Endothelial cell of umbilical vein (primary cell): Measurements from ENCODE around the gene IL31RA. TPM values are rescaled to one million over a fixed set of nuclear protein-coding genes. Genes with fewer than 3 reads are reported as not detected.

ENCODE experiments used
- BruUV-seq: library from RNA; stranded (reverse); fragments of 400-500 nt; replicated peaks from 2 replicates; lab custom pipeline; 2021; lab: Mats Ljungman, UMichigan
- CTCF ChIA-PET: fragments of 300-600, 350-600 bp; sonication (Branson Sonifier 250); formaldehyde crosslinking; loops from one replicate; lab custom pipeline; 2021; ENCODE audit warnings: antibody characterized with exemption, inconsistent platforms; lab: Charles Lee
- POLR2A ChIA-PET: fragments of 300-600, 350-600 bp; sonication (Branson Sonifier 250); formaldehyde crosslinking; loops from one replicate; lab custom pipeline; 2021; ENCODE audit warnings: antibody characterized with exemption, inconsistent platforms; lab: Charles Lee
- DNase-seq: peaks from one replicate; pipeline ENCODE4 v3.0.0-alpha.2; 2011; ENCODE audit warnings: low read depth, low spot score
- FAIRE-seq: peaks from 2 replicates; lab custom pipeline; 2011; peaks lifted over from hg19 to GRCh38; lab: Jason Lieb, UNC
- H2AFZ ChIP-seq: 2 replicates; pipeline ENCODE4 v1.6.0; 2012; ENCODE audit warnings: low read depth, low read length, control low read depth, inconsistent platforms
- H3K27ac ChIP-seq: 2 replicates; pipeline ENCODE4 v1.5.1; 2011; ENCODE audit warnings: low read depth, mild to moderate bottlenecking, control low read depth, low read length, moderate library complexity; ENCODE audit not compliant: insufficient read depth
- H3K27me3 ChIP-seq, 2 experiments: 2 replicates each; pipeline versions ENCODE4 v1.6.0 to v1.6.1; 2011; ENCODE audit warnings: low read length in 2 of 2, mixed read lengths in 1 of 2; ENCODE audit not compliant: control insufficient read depth in 2 of 2, insufficient read depth in 2 of 2
- H3K36me3 ChIP-seq, 2 experiments: 2 replicates in 1 of 2; 3 replicates in 1 of 2; pipeline ENCODE4 v1.5.1; 2011; ENCODE audit warnings: low read length in 2 of 2, mild to moderate bottlenecking in 1 of 2, moderate library complexity in 1 of 2; ENCODE audit not compliant: control insufficient read depth in 2 of 2, insufficient read depth in 2 of 2; ENCODE audit errors: extremely low read depth in 1 of 2
- H3K4me1 ChIP-seq: 3 replicates; pipeline ENCODE4 v1.5.1; 2011; ENCODE audit warnings: mild to moderate bottlenecking, low read length; ENCODE audit not compliant: control insufficient read depth, insufficient read depth; ENCODE audit errors: extremely low read depth
- H3K4me2 ChIP-seq: 2 replicates; pipeline ENCODE4 v1.6.1; 2011; ENCODE audit warnings: low read length, control low read depth, mixed read lengths; ENCODE audit not compliant: insufficient read depth
- H3K4me3 ChIP-seq, 3 experiments: fragments of 200-600 bp in 1 of 3; sonication (generic), shearing (Covaris generic) in 1 of 3; replicated peaks in 1 of 3; 2 replicates each; pipeline ENCODE4 v1.5.1; 2011 to 2016; ENCODE audit warnings: control low read depth in 3 of 3, low read length in 3 of 3, mild to moderate bottlenecking in 2 of 3, inconsistent platforms in 1 of 3, low read depth in 1 of 3, moderate library complexity in 1 of 3; ENCODE audit not compliant: insufficient read depth in 1 of 3
- H3K79me2 ChIP-seq: 2 replicates; pipeline ENCODE4 v1.6.0; 2012; ENCODE audit warnings: low read length, inconsistent platforms; ENCODE audit not compliant: control insufficient read depth, insufficient read depth
- H3K9ac ChIP-seq: replicated peaks from 2 replicates; pipeline ENCODE3; 2011; ENCODE audit warnings: low read length, control low read depth; ENCODE audit not compliant: insufficient read depth; ENCODE audit errors: extremely low read depth
- H3K9me1 ChIP-seq: replicated peaks from 3 replicates; pipeline ENCODE4 v1.6.0; 2011; ENCODE audit warnings: mild to moderate bottlenecking, low read length; ENCODE audit not compliant: control insufficient read depth, insufficient read depth; ENCODE audit errors: extremely low read depth
- H3K9me3 ChIP-seq: replicated peaks from 2 replicates; pipeline ENCODE4 v1.5.1; 2012; ENCODE audit warnings: low read length, inconsistent platforms; ENCODE audit not compliant: control insufficient read depth, insufficient read depth
- H4K20me1 ChIP-seq: replicated peaks from 2 replicates; pipeline ENCODE3; 2011; ENCODE audit warnings: mild to moderate bottlenecking, low read length; ENCODE audit not compliant: control insufficient read depth, insufficient read depth; ENCODE audit errors: extremely low read depth
- CTCF ChIP-seq, 2 donors: IDR thresholded peaks; 1 replicate in 1 of 2; 2 replicates in 1 of 2; pipeline ENCODE4 v1.5.1; 2011; ENCODE audit warnings: low read length in 2 of 2, mild to moderate bottlenecking in 2 of 2, moderate library complexity in 2 of 2, control low read depth in 1 of 2, inconsistent platforms in 1 of 2, low read depth in 1 of 2; ENCODE audit not compliant: insufficient read depth in 1 of 2; ENCODE audit errors: extremely low read depth in 1 of 2
- EZH2 ChIP-seq: IDR thresholded peaks from 2 replicates; pipeline ENCODE4 v1.6.1; 2012; ENCODE audit warnings: borderline replicate concordance, low read depth, mild to moderate bottlenecking, moderate library complexity, low read length, inconsistent platforms; ENCODE audit not compliant: severe bottlenecking
- FOS ChIP-seq: IDR thresholded peaks from 2 replicates; pipeline ENCODE4 v1.6.1; 2011; ENCODE audit warnings: mild to moderate bottlenecking, low read length, moderate library complexity, borderline replicate concordance; ENCODE audit not compliant: insufficient read depth
- GATA2 ChIP-seq: IDR thresholded peaks from 2 replicates; pipeline ENCODE4 v1.7.0; 2011; ENCODE audit warnings: low read depth, mild to moderate bottlenecking, moderate library complexity, mixed read lengths, low read length; ENCODE audit not compliant: insufficient read length, insufficient read depth
- JUN ChIP-seq: IDR thresholded peaks from 2 replicates; pipeline ENCODE4 v1.6.1; 2011; ENCODE audit warnings: borderline replicate concordance, low read depth; ENCODE audit not compliant: insufficient read length, insufficient read depth
- MYC ChIP-seq: IDR thresholded peaks from one replicate; pipeline ENCODE4 v1.6.1; 2011; ENCODE audit warnings: mild to moderate bottlenecking, low read depth, low read length
- POLR2A ChIP-seq: IDR thresholded peaks from 2 replicates; pipeline ENCODE4 v1.6.1; 2012; ENCODE audit warnings: low read depth, mild to moderate bottlenecking, control low read depth, low read length
- POLR2AphosphoS5 ChIP-seq: IDR thresholded peaks from 2 replicates; pipeline ENCODE4 v1.6.1; 2012; ENCODE audit warnings: low read depth, mild to moderate bottlenecking, control low read depth, low read length, moderate library complexity; ENCODE audit not compliant: insufficient read depth
- dilution Hi-C: fragments of 300-500 bp; cut with MboI; formaldehyde crosslinking; loops from one replicate; pipeline ENCODE4 v1.15.0; 2019; ENCODE audit warnings: low sequenced_read_pairs; ENCODE audit not compliant: extremely low pct_ligation_motif_present
- intact Hi-C: fragments of 100-400 bp; cut with micrococcal nuclease; formaldehyde crosslinking; loops from one replicate; pipeline ENCODE4 v1.10.0; 2022
- polyA plus RNA-seq, 4 experiments: library from polyadenylated mRNA; depleted of rRNA in 3 of 4; stranded (reverse) in 3 of 4; unstranded in 1 of 4; fragments of >200 nt; gene quantifications; 2 replicates each; pipeline versions ENCODE4 v1.2.1 to v1.2.3, GENCODE V29; 2011 to 2012; ENCODE audit warnings: missing spikeins in 1 of 4
- total RNA-seq: library from RNA; stranded (reverse); gene quantifications from 2 replicates; pipeline ENCODE4 v1.2.3, GENCODE V29; 2021
- TF ChIP-seq, protein P1 (sequence below): IDR thresholded peaks from 2 replicates; pipeline ENCODE4 v1.6.1; 2011; ENCODE audit not compliant: insufficient read depth, insufficient read length

Gene IL31RA
- total and polyA plus RNA-seq, 2 donors (not counting 3 experiments of a cell fraction or from before 2014, with no cell fraction given) = 0.14 to 0.75 TPM

GRCh38 chr5:55820488-55820887, 30.7 kb upstream of the IL31RA start:
- no peak for DNase-seq
- H3K79me2 ChIP-seq = no peaks in the 10 kb centered on the region
- dilution Hi-C loops = no loop called here
- H3K9ac ChIP-seq = no peak overlapping the region
- no peaks in the 10 kb centered on the region for H4K20me1 ChIP-seq
- POLR2A ChIA-PET = no interaction called here
- TF ChIP-seq POLR2A (no peak), MYC (no peak), FOS (no peak), GATA2 (no peak)
- no peaks in the 10 kb centered on the region for H3K9me1 ChIP-seq
- no peak for FAIRE-seq
- intact Hi-C loops = no loop called here
- no peak overlapping the region for H3K4me3 ChIP-seq
- H3K27me3 ChIP-seq = no peaks in the 10 kb centered on the region
- peaks cover 4% of the 10 kb centered on the region for H3K4me1 ChIP-seq
- CTCF ChIA-PET = interaction anchor here (1.3 kb wide), 1 partner anchor 31 kb away, joined by 5 read pairs; the partner anchor contains the start of gene IL31RA
- no TSS peak for BruUV-seq
- no peak overlapping the region for H3K4me2 ChIP-seq
- H3K9me3 ChIP-seq = no peaks in the 10 kb centered on the region
- no peak overlapping the region for H3K27ac ChIP-seq
- no peaks in the 10 kb centered on the region for H3K36me3 ChIP-seq
- H2AFZ ChIP-seq = no peak overlapping the region

DNA sequence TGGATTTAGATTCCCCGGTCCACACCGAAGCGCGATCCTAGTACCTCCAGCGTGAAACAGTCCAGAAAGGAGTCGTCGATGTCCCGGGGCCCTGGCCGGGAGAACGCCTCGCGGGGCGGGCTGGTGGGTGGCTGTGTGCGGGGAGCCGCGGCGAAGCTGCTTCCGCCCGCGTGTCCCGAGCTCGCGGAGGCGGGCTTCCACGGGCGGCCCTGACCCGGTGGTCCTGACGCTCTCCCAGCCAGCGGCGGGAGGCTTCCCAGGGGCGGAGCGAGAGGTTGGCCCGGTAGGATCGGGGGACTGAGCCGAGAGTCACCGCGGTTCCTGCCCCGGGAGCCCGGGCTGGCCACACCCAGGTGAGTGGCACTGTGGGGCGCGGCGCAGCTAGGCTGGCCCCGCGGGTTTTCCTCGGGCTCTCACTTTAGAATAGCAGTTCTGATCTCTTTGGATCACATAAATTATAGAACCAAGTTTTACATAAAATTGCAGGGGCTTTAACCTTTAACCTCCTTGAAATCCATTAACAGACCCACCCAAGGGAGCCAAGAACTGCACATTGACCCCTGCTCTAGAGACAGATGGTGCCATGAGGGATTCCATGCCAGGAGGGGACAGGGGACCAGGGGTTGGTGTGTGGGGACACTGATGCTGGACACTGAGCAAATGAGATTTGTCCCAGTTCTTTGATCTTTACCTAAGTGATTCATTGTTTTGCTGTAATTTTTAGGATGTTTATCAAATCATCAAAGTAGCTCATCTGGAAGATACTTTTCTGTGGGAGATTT, 29.2 kb upstream of the IL31RA start:
- Histone ChIP-seq H3K27ac (no peak overlapping the region), H3K27me3 (no peaks in the 10 kb centered on the region), H2AFZ (peak overlapping the region; percentile 96), H3K9me1 (no peaks in the 10 kb centered on the region), H3K4me1 (peaks cover 4% of the 10 kb centered on the region), H3K9me3 (no peaks in the 10 kb centered on the region), H3K36me3 (no peaks in the 10 kb centered on the region), H3K4me3 (peak overlapping the region; percentile 43 to 58 (median 52)), H3K9ac (peak overlapping the region; percentile 33), H3K4me2 (peak overlapping the region; percentile 86), H3K79me2 (no peaks in the 10 kb centered on the region), H4K20me1 (no peaks in the 10 kb centered on the region)
- CTCF ChIA-PET = no interaction called here
- intact Hi-C loops (no loop called here), dilution Hi-C loops (no loop called here)
- FAIRE-seq = no peak
- POLR2A ChIA-PET = no interaction called here
- peak; percentile 21 for DNase-seq
- no TSS peak for BruUV-seq
- TF ChIP-seq FOS = no peak
- no peak for TF ChIP-seq EZH2
- TF ChIP-seq CTCF (IDR thresholded peaks at IDR 0.05; ENCODE audit: extremely low read depth in 1 of 2, insufficient read depth in 1 of 2, low read depth in 1 of 2, low read length in 2 of 2) = no peak
- TF ChIP-seq POLR2A = no peak
- TF ChIP-seq, protein P1, sequence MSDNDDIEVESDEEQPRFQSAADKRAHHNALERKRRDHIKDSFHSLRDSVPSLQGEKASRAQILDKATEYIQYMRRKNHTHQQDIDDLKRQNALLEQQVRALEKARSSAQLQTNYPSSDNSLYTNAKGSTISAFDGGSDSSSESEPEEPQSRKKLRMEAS = no peak
- TF ChIP-seq GATA2 = no peak
- TF ChIP-seq MYC = no peak
- no peak for TF ChIP-seq JUN
- no peak for TF ChIP-seq POLR2AphosphoS5
